Activated naive CD4-positive, alpha-beta T cell treated with anti-CD3 and anti-CD28 coated beads, Interleukin-2, amount 50 U/mL, for 16 hours (primary cell): ENCODE data around the gene POLQ.
"Not testable (repeated sequence)": the region's sequence is repeated elsewhere in the genome, so short reads cannot be mapped to it uniquely, and the experiment has no call there.

ENCODE experiments used
- DNase-seq: peaks from one replicate; pipeline ENCODE4 v3.0.0-alpha.2; 2020

POLQ gene

DNA sequence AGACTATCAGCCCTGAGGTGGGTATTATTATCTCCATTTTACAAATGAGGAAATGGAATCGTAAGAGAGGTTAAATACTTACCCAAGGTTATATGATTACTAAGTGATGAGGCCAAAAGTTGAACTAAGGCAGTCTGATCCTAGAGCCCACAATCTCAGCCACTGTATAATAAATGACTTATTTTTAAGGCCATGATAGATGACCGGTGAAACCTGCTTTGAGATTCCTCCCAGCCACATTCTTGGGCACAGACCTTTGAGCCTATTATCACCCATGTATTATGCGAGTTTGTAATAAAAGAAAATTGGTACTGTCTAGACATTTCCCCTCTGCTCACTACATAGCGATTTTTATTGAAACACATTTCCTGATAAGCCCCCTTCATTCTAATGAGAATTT, 37.4 kb downstream of the POLQ start:
- DNase-seq = no peak

DNA sequence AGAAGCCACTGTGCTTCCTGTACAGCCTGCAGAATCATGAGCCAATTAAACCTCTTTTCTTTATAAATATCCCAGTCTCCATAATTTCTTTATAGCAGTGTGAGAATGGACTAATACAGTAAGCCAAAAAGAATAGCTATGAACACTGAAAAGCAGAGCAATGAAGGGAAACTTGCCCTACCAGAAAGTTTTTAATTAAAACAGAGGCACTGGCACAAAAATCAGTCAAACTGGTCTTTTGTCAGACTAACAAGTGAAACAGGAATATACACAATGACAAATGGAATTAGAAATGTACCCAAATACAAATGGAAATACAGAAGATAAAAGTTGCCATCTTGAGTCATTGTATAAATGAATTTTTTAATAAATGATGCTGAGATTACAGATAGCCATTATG, 40.5 kb downstream of the POLQ start:
- DNase-seq = no peak

DNA sequence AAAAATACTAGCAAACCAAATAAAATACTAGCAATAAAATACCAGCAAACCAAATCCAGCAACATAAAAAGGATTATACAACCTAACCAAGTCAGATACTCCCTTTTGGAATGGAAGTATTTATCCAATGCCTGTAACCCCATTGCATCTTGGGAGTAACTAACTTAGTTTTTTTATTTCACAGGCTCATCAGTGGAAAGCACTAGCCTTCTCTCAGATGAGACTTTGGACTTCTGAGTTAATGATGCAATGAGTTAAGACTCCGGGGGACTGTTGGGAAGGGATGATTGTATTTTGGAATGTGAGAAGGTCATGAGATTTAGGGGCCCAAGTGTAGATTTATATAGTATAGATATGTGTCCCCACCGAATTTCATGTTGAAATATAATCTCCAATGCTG, 41.2 kb downstream of the POLQ start:
- no peak for DNase-seq

DNA sequence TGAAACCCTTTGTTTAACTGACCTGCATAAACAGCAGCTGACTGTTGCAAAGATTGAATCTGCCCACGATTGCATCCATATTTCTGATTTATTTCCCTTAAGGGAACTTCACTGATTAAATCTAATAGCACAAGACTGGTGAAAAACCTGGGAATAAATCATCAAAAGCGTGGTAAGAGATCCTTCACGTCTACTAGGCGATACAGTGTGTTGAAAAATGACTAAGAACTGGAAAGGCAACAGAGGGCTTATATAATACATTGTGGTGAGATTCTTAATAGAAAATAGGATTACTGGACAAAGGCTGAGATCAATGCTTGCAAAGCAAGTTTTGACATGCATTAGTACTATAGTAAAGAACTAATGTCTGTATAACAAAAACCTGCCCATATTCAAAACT, 49.0 kb downstream of the POLQ start:
- DNase-seq = no peak

DNA sequence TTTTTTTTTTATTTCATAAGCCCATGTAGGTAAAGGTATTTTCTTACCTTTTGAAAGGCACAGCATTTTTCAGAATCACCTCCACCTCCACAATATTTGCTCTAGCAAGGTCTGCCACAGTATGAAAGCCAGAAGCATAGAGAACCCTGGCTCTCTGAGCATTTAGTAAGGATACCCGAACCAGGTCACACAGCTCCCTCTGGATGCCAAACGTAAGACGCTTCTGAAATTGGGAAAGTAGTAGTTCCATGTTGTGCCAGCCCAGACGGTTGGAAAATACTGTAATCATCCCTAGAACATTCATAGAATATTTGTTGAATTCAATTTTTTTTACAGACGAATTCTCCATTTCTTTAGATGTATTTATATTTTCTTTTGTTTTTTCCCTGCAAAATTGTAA, 52.4 kb downstream of the POLQ start:
- no peak for DNase-seq

DNA sequence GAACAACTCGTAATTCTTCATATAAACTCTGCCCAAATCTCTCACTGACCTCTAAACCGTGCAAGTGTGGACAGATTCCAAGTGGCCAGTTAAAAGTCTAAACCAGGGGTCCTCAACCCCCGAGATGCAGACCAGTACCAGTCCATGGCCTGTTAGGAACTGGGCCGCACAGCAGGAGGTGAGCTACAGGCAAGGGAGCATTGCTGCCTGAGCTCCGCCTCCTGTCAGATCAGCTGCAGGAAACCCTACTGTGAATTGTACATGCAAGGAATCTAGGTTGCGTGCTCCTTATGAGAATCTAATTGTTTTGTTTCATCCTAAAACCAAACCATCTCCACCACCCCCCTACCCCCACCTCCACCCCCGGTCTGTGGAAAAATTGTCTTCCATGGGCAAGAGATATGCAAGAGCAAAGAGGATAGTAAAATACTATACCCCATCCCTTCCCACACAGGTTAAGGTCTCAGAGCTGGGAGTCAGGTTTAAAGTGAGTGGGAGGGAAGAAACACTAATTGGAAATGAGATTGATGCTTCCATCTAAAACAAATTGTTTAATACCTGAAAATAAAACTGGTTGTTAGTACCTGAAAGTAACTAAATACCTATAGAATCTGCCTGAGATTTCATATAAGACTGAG, 54.0 kb downstream of the POLQ start:
- DNase-seq = no peak

DNA sequence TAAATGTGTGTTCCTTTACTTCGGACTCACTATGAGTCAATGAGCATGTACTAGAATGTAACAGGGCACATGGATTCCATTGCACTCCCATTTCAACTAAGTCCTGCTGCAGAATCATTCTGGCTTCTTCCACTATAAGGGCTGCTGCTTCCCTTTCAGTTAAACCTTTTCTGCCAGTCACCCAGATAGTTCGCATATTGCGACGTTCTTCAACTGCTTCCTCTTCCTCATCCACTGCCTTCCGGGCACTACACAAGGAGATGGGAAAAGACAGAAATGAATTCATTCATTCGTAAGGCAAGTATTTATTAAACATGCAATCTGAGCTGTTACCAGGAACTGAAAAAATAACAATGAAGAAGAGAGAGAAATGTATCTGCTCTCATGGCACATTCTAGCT, 55.6 kb downstream of the POLQ start:
- DNase-seq = no peak

DNA sequence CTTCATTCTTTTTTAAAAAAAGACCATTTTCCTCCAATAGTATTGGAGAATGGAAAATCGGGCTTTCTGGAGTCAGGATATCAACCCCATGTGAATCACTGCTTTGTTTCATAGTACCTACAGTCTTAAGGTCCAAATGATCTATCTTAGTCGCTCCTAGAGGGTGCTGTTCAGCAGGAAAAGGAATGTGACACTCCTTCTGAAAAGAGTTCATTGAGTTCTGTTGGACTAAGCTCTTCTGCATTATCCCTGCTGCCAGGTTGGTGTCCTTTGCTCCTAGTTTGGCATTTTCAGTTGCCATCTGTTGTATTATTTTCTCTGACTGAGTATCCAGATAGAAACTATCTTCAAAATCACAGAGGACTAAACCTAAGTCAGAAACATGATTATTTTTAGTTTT, 57.2 kb downstream of the POLQ start:
- no peak for DNase-seq

DNA sequence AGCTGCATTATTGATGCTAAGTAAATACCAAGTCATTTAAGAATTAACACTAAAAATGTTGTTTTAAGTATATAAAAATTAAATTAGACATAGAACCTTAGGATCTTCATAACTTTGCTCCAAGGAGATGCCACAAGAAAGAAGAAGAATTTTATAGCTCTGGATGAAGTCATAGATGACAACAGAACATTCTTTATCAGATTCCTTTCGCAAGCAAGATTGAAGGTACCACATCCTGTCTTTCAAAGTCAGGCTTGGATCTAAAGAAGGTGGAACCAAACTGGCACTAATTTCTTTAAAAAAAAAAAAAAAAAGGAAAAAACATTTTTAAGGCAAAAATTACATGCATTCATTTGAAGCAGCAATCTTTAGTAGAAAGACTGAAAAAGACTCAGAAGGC, 62.5 kb downstream of the POLQ start:
- DNase-seq = no peak

DNA sequence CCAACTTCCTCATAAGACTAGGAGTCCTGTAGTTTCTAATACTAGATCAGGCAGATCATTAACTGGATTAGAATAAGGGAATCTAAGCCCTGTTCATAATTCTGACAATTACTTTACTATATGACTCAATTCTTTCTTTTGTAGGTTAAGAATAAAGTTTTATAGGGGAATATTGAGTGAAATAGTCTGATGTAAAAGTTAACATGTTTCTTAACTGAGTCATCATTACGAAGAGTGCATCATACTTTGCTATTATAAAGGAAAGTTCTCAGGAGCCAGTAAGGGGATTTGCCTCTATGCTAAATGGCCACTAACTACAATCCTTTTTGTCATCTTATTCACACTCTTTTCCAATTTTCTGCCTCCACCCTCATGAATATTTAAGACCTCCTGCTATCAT, 63.1 kb downstream of the POLQ start:
- no peak for DNase-seq

DNA sequence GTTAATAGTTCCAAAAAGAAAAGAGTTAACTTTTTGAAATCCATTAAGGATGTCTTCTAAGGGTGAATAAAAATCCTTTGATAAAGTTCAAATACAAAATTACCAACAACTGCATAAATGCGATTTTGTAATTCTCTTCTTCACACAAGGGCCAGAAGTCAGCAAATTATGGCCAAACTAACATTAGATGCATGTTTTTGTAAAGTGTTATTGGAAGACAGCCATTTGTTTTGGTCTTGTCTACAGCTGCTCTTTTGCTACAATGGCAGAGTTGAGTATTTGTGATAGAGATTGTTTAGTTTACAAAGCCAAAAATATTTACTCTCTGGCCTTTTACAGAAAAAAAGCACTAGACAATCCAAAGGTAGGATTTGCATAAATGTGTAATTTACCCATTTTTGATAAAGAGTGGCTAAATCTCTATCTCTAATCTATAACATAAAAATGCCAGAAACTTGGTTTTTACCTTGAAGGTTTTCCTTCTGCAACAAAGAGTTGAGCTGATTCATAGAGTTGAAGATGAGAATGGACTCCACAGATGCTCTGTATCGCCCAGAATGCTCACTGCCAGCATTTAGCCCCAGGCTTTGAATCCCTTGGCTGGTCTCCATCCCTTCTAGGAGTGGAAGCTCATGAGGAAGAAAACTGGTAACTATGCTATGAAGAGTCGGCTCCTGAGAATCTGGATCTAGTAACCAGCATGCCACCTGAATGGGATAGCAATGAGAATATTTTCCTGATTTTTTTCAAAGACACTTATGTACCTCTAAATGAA, 64.5 kb downstream of the POLQ start:
- DNase-seq = no peak

DNA sequence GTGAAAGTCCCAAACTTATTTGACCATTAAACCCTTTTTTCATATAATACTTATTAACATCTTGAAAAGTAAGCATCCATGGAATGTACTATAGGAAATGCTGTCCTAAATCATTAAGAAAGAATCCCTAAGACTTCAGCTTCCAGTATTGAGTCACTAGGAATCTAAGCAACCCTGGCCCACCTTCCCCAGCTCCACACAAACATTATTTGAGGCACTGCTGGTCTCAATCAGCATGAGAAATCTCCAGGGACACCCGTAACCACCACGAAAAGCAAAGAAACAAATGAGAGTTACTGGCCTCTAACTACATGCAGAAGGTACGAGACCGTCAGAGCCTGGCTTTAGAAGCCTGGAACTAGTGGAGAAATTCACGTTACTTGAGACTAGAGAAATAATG, 68.2 kb downstream of the POLQ start:
- DNase-seq = no peak

DNA sequence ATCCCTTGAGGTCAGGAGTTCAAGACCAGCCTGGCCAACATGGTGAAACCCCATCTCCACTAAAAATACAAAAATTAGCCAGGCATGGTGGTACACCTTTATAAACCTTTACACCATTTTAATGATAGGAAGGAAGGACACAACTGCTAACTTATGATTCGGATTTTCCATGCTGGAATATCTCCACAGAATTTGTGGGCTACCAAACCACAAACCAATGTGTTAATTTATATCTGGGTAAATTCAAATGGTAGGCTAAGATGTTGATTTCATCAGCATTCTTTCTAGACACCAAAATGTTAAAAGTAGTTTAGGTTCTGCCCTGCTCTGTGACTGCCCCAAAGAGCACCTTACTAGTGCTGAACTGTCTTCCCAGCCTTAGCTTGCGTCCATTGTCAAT, 72.8 kb downstream of the POLQ start:
- no peak for DNase-seq

DNA sequence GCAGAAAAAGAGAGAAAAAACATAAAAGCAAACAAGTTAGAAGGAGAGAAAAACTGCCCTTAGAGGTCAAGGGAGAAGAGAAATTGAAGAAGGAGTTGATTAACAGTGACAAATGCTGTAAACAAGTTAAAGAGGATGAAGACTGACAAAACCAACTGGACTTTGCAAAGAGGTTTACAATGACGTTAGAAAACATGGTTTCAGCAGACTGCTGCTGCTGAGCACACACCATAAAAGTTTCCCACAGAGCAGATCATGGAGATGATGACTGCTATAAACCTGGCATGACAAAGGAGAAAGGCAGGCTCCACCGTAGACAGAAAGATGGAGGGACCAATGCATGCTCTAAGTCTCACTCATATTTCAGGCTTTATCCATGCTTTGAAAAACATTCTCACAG, 78.7 kb downstream of the POLQ start:
- DNase-seq = no peak

DNA sequence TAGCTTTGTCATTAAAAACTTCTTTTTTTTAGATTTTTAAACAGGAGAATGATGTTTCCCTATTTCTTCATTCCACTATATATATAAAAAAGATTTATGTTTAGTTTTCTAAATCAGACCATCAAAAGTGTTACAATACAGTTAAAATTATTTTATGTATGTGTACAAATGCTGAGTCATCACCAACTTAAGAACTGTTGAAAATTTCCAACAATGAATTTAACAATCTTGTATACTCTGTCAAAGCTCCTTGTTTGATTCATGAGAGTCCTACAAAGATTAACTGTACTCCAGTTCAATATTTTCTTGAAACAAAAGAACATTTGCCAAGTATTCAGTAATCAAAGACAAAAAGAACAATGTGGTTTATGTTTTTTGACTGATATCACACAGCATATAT, 82.0 kb downstream of the POLQ start:
- no peak for DNase-seq

DNA sequence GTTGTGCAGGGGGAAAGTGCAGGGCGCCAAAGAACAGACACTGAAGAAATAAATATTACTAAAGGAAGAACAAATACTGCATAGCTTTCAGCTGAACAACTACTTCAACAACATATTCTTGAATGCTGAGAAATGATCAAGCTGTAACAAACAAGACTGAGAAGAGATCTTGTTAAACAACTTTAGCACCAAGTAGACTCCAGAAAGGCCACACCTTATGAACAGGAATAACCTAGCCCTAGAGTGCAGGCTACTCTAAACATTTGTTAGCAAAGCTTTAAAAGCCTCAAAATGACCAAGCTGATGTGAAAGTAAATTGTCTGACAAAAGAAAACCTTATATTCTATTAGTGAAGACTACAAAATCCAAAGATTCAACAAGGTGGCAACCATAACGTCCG, 83.2 kb downstream of the POLQ start:
- DNase-seq = no peak

DNA sequence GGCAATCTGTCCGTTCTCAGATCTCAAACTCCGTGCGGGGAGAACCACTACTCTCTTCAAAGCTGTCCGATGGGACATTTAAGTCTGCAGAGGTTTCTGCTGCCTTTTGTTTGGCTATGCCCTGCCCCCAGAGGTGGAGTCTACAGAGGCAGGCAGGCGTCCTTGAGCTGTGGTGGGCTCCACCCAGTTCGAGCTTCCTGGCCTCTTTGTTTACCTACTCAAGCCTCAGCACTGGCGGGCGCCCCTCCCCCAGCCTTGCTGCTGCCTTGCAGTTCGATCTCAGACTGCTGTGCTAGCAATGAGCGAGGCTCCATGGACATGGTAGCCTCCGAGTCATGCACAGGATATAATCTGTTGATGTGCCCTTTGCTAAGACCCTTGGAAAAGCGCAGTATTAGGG, 94.0 kb downstream of the POLQ start:
- not testable (repeated sequence) for DNase-seq

DNA sequence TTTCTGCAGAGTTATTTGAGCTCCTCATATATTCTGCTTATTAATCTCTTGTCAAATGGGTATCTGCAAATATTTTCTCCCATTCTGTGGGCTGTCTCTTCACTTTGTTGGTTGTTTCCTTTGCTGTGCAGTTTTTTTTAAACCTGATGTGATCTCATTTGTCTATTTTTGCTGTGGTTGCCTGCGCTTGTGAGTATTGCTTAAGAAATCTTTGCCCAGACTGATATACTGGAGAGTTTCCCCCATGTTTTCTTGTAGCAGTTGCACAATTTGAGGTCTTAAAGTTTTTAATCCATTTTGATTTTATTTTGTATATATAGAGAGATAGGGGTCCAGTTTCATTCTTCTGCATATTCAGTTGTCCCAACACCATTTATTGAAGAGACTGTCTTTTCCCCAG, 102.3 kb downstream of the POLQ start:
- no peak for DNase-seq

DNA sequence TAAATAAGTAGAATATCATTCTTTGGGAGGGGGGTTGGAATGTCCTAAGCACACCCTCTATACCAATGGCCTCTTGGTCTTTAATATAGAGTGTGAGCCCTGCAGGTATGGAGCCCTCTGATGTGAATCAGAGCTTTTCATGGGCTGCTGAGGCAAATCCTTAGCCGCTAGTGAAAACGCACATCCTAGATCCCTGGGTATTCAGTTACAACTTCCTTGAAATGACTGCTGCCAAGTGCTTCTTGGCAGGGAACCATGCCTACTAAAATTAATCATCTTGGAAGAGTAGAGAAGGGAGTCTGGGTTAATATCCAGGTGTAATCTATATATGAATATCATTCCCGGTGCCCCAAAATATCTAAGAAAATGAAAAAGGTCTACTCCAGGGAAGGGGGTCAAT, 109.1 kb downstream of the POLQ start:
- DNase-seq = no peak

DNA sequence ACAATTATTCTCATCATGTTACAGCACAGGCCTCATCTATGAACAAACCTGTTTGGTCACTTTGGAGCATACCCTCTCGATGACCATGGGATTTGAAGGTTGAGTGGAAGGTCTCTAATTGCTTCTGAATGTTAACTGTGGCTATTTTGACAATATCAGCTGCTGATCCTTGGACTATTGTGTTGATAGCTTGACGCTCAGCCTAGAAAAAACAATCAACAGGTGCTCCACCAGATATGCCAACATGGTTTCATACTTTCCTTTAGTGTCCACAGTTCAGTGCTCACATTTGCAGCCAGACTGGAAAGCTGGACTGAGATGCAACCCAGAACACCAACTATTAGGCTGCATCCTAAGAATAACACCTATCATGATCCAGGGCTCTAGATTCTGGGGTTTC, 109.7 kb downstream of the POLQ start:
- DNase-seq = no peak

DNA sequence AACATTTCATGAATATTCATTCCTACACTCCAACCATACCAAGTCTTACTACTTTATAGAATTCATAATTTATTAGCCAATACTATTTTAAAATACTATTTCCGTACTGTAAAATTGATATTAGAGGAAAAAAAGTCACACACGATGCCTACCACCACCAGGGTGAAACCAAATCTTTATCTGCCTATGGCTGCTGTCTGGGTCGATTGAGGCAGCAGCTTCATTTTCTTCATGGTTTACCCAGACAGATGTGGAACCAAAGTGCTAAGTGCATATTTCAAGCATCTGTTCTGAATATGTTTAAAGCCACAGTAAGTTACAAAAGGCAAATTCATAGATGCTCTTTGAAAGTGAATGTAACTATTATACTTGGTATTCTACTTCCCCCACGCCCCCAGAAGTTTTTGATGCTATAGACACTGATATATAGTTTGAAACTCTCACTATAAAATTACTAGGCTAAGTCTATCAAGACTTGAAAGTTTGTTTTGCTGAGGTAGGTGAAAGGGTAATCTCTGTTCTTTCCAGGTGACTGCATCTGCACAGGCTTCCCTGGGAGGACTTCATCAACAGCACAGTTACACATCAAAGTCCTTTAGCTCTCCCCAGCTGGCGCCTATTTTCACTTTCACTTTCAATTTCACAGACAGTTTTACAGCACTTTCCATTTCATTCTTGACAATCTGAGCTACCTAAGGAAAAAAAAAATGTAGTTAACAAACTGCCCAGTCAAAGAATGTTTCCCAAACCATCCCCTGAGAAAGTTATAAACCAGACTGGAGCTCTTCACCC, 113.9 kb downstream of the POLQ start:
- peak; percentile 44 for DNase-seq

DNA sequence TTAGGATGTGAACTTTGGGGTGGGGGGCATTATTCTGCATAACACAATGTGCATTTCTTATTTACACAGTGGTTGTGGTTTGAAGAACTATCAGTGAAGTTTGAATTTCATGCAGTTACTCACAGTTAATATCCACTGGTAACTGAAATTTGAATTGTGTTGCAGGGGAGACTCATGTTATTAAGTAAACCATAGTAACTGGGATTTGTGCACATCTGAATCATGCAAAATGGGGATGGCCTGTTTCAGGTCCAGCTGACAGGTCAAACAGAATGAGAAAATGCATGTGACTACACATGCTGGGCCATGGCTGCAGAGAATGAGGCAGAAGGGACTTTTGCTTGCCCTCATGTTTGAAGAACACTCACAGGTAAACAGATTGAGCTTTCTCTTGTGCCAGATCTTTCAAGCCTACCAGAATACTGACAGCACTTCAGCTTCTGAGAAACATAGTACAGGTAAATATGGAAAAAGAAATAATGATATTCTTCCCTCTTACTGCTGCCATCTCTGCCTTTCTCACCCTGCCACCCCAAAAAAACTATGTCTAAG, 115.0 kb downstream of the POLQ start:
- no peak for DNase-seq

DNA sequence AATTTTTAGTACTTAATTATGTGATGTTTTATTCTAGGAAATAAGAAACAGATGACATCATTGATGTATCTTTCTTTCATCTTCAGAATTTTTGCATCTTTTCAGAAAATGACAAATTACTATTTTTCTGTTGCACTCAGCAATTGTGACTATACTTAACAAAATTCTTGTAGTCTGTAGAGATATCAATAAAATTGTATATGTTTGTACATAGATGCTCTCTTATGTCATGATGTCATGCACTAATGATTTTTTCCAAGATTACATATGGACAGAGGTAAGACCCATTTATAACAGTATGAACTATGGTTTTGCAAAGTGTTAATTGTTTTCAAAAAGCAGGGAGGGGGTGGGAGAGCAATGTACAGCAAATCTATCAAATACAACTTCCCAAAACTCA, 121.2 kb downstream of the POLQ start:
- no peak for DNase-seq

DNA sequence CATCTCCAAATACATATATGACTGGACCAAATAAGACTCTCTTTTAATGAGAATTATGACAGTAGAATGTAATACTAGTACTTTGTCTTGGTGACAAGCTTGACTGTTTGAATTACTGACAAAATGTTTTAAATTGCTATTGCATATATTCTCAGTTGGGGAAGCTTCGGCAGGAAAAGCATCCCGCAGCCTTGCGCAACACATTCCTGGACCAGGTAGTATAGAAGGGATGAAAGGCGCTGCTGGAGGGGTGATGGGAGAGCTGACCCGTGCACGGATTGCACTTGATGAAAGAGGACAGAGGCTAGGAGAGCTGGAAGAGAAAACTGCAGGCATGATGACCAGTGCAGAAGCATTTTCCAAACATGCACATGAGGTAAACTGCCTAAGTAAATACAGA, 127.6 kb downstream of the POLQ start:
- no peak for DNase-seq
